HL-60/S4 (cell line): ENCODE data around the gene NOP56.
"Not testable (repeated sequence)": the region's sequence is repeated elsewhere in the genome, so short reads cannot be mapped to it uniquely, and the experiment has no call there.

Source experiments
- in situ Hi-C: fragments of 300-500 bp; cut with MboI; formaldehyde crosslinking; loops from 2 replicates; pipeline ENCODE4 v1.14.3; 2022; ENCODE audit warnings: low sequenced_read_pairs

Gene NOP56

GRCh38 chr20:2682040-2682439 is 29.6 kb downstream of the NOP56 start:
- in situ Hi-C loops, result not testable (repeated sequence)

- in situ Hi-C loops, result not testable (repeated sequence)
Observed at GRCh38 chr20:2684817-2685216, 32.4 kb downstream of the NOP56 start.

GRCh38 chr20:2687514-2687913 is 35.1 kb downstream of the NOP56 start:
- in situ Hi-C loops, result no loop called here

GRCh38 chr20:2688041-2688591 is 35.7 kb downstream of the NOP56 start:
- in situ Hi-C loops, result no loop called here

- in situ Hi-C loops, result no loop called here
Observed at GRCh38 chr20:2690213-2690612, 37.8 kb downstream of the NOP56 start.

- in situ Hi-C loops, result no loop called here
Observed at GRCh38 chr20:2690718-2691117, 38.3 kb downstream of the NOP56 start.

GRCh38 chr20:2691127-2691526 is 38.7 kb downstream of the NOP56 start:
- in situ Hi-C loops, result no loop called here

GRCh38 chr20:2691663-2692035 is 39.2 kb downstream of the NOP56 start:
- in situ Hi-C loops, result no loop called here

- in situ Hi-C loops, result no loop called here
Observed at GRCh38 chr20:2692036-2692885, 39.8 kb downstream of the NOP56 start, which contains the start of gene EBF4. Gene EBF4 (plus strand): TSS chr20:2692780. CDS start chr20:2693646, 866 bp downstream.

GRCh38 chr20:2692886-2693285 is 40.5 kb downstream of the NOP56 start:
- in situ Hi-C loops, result no loop called here

GRCh38 chr20:2693286-2694007 is 41.0 kb downstream of the NOP56 start:
- in situ Hi-C loops, result no loop called here

- in situ Hi-C loops, result no loop called here
Observed at GRCh38 chr20:2694008-2694471, 41.6 kb downstream of the NOP56 start.

GRCh38 chr20:2694519-2694918 is 42.1 kb downstream of the NOP56 start:
- in situ Hi-C loops, result no loop called here

- in situ Hi-C loops, result no loop called here
Observed at GRCh38 chr20:2695206-2695983, 43.0 kb downstream of the NOP56 start.

GRCh38 chr20:2695984-2696525 is 43.6 kb downstream of the NOP56 start:
- in situ Hi-C loops, result not testable (repeated sequence)

- in situ Hi-C loops, result no loop called here
Observed at GRCh38 chr20:2696646-2697045, 44.2 kb downstream of the NOP56 start.

- in situ Hi-C loops, result no loop called here
Observed at GRCh38 chr20:2697768-2698167, 45.3 kb downstream of the NOP56 start.

- in situ Hi-C loops, result no loop called here
Observed at GRCh38 chr20:2698186-2698817, 45.9 kb downstream of the NOP56 start.

- in situ Hi-C loops, result no loop called here
Observed at GRCh38 chr20:2698912-2699311, 46.5 kb downstream of the NOP56 start.

- in situ Hi-C loops, result no loop called here
Observed at GRCh38 chr20:2699775-2700413, 47.5 kb downstream of the NOP56 start.
